CD4-positive, alpha-beta T cell (primary cell): Measurements from ENCODE around the gene BORCS5. TPM values are rescaled to one million over a fixed set of nuclear protein-coding genes. Genes with fewer than 3 reads are reported as not detected.

Experiments used
- ATAC-seq: fragments of 200-7000 bp; cut with Tn5 transposase; one replicate; pipeline ENCODE4 v1.10.0; 2022; ENCODE audit warnings: mild to moderate bottlenecking; ENCODE audit not compliant: poor library complexity
- CTCF ChIA-PET: fragments of 350-600 bp; sonication (Branson Sonifier 250); formaldehyde crosslinking; loops from one replicate; lab custom pipeline; 2021; ENCODE audit warnings: antibody characterized with exemption, inconsistent platforms; lab: Charles Lee
- POLR2A ChIA-PET: fragments of 350-600 bp; sonication (Branson Sonifier 250); formaldehyde crosslinking; loops from one replicate; lab custom pipeline; 2021; ENCODE audit warnings: antibody characterized with exemption, inconsistent platforms; lab: Charles Lee
- DNase-seq, 14 experiments: peaks; one replicate each; pipeline ENCODE4 v3.0.0-alpha.2; 2013 to 2020; ENCODE audit warnings: mixed read lengths in 2 of 14
- H3K27ac ChIP-seq, 2 donors: one replicate each; pipeline versions ENCODE4 v1.5.1 to v1.7.0; 2013; ENCODE audit warnings: low read length in 2 of 2, low read depth in 1 of 2, mild to moderate bottlenecking in 1 of 2
- H3K27me3 ChIP-seq, 2 experiments: 1 replicate in 1 of 2; 2 replicates in 1 of 2; pipeline versions ENCODE4 v1.6.1 to v1.7.0; 2013; ENCODE audit warnings: low read length in 2 of 2, control low read depth in 1 of 2, mild to moderate bottlenecking in 1 of 2, moderate library complexity in 1 of 2; ENCODE audit not compliant: insufficient read depth in 2 of 2, control insufficient read depth in 1 of 2
- H3K36me3 ChIP-seq: one replicate; pipeline ENCODE4 v1.6.1; 2013; ENCODE audit warnings: low read length, control low read depth; ENCODE audit not compliant: insufficient read depth
- H3K4me1 ChIP-seq: one replicate; pipeline ENCODE4 v1.6.1; 2013; ENCODE audit warnings: low read length, control low read depth; ENCODE audit not compliant: insufficient read depth
- H3K4me3 ChIP-seq: one replicate; pipeline ENCODE4 v1.5.1; 2013; ENCODE audit warnings: mild to moderate bottlenecking, low read length, moderate library complexity
- H3K9me3 ChIP-seq, 2 experiments: 1 replicate in 1 of 2; 2 replicates in 1 of 2; pipeline versions ENCODE4 v1.6.1 to v1.7.0; 2013; ENCODE audit warnings: low read length in 2 of 2, mild to moderate bottlenecking in 2 of 2, control low read depth in 1 of 2, moderate library complexity in 1 of 2; ENCODE audit not compliant: control insufficient read depth in 1 of 2, insufficient read depth in 1 of 2
- H3K27ac Mint-ChIP-seq: one replicate; pipeline ENCODE4 v1.8.0; 2020; ENCODE audit warnings: mixed read lengths
- H3K27me3 Mint-ChIP-seq: one replicate; pipeline ENCODE4 v1.8.0; 2021; ENCODE audit warnings: mixed read lengths
- H3K36me3 Mint-ChIP-seq: one replicate; pipeline ENCODE4 v1.8.0; 2021; ENCODE audit warnings: low read depth, mixed read lengths
- H3K4me1 Mint-ChIP-seq: one replicate; pipeline ENCODE4 v1.8.0; 2021; ENCODE audit warnings: low read depth, mixed read lengths
- H3K4me3 Mint-ChIP-seq: one replicate; pipeline ENCODE4 v1.8.0; 2020; ENCODE audit warnings: mild to moderate bottlenecking, mixed read lengths
- H3K9me3 Mint-ChIP-seq: one replicate; pipeline ENCODE4 v1.8.0; 2020; ENCODE audit warnings: mixed read lengths
- CTCF ChIP-seq: fragments of 200-600 bp; IDR thresholded peaks from one replicate; pipeline ENCODE4 v1.8.0; 2022; ENCODE audit warnings: antibody characterized with exemption, mild to moderate bottlenecking
- intact Hi-C, 2 experiments: fragments of 100-400 bp; cut with DNase I in 1 of 2; cut with micrococcal nuclease in 1 of 2; formaldehyde crosslinking; loops; one replicate each; pipeline versions ENCODE4 v1.15.1 to v1.9.0; 2023 to 2025; cut with DNase I, micrococcal nuclease
- total RNA-seq, 174 experiments: library from RNA in 2 of 174; stranded (reverse) in 2 of 174; gene quantifications; one replicate each; pipeline ENCODE4 v1.2.3 and lab custom pipeline; 2021 to 2026

Gene BORCS5
- total RNA-seq, 2 experiments from 2014 or later = 36.4 to 39.3 TPM

DNA sequence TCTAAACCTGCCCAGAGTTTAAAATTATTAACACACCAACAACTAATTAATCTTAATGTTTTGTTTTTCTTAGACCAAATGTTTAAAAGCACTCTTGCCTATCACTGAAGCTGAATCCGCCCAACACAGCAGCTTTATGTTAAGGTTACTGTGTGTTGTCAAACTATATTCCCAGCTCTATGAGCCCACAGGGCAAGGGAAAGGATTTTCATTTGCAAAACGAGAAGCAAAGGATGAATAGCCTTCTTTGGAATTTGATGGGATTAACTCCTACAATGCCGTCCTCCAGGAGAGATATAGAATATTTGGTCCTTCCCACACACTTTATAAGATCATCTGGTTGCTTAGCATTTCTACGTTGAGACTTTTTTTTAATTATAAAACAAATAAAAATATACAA, 162.0 kb downstream of the BORCS5 start:
- Histone ChIP-seq H3K4me1 (peaks cover 4% of the 10 kb centered on the region), H3K36me3 (peaks cover 25% of the 10 kb centered on the region), H3K4me3 (no peak overlapping the region), H3K9me3 (no peaks in the 10 kb centered on the region), H3K27me3 (no peaks in the 10 kb centered on the region), H3K27ac (no peak overlapping the region)
- no peak for ATAC-seq
- peaks cover 39% of the 10 kb centered on the region for H3K4me1 Mint-ChIP-seq
- H3K27me3 Mint-ChIP-seq = no peaks in the 10 kb centered on the region
- no peak for TF ChIP-seq CTCF
- no peak for DNase-seq
- H3K27ac Mint-ChIP-seq = no peak overlapping the region
- intact Hi-C loops = no loop called here
- no peaks in the 10 kb centered on the region for H3K9me3 Mint-ChIP-seq
- H3K36me3 Mint-ChIP-seq = peaks cover 67% of the 10 kb centered on the region
- POLR2A ChIA-PET = interaction anchor here (0.9 to 1.2 kb wide), 2 partner anchors 37 to 62 kb away, joined by 3 to 4 read pairs; no protein-coding TSS in a partner anchor
- H3K4me3 Mint-ChIP-seq = no peak overlapping the region
- CTCF ChIA-PET = interaction anchor here (1.4 kb wide), 1 partner anchor 44 kb away, joined by 4 read pairs; the partner anchor contains the start of gene DUSP16

Other genes with a start within 250 kb of the BORCS5 start
- 1 to 10 TPM; 5.2 to 6.8 TPM for gene LRP6, start 90.0 kb upstream of the BORCS5 start, total RNA-seq
- under 1 TPM; 0.33 to 0.45 TPM for gene MANSC1, start 6.8 kb upstream of the BORCS5 start, total RNA-seq
- gene DUSP16, start 205.8 kb downstream of the BORCS5 start, total RNA-seq = 10 to 100 TPM; 33.3 to 35.6 TPM